Measurements from ENCODE around the gene IDI2.

- TF ChIP-seq CTCF (IDR thresholded peaks at IDR 0.05) (no peak), E2F6 (IDR thresholded peaks at IDR 0.05; ENCODE audit: borderline replicate concordance, low read depth) (no peak), POLR2A (IDR thresholded peaks at IDR 0.05; ENCODE audit: low read length) (no peak), EP300 (IDR thresholded peaks at IDR 0.05) (no peak), CHD2 (IDR thresholded peaks at IDR 0.05; ENCODE audit: low read length, partially characterized antibody) (no peak)
Observed at GRCh38 chr10:1068380-1069361, 43.0 kb upstream of the IDI2 start.

All from A549 (cell line).